ENCODE data around the gene SCARF2.

DNA sequence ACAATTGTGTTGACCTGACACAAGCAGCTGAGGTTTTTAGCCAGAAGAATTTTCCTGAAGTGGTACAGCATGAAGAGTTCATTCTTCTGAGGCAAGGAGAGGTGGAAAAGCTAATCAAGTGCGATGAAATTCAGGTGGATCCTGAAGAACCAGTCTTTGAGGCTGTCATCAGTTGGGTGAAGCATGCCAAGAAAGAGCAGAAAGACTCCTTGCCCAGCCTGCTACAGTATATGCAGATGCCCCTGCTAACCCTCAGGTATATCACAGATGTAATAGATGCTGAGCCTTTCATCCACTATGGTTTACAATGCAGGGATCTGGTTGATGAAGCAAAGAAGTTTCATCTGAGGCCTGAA lies 12.9 kb upstream of the SCARF2 start:
- TF ChIP-seq, protein P1, sequence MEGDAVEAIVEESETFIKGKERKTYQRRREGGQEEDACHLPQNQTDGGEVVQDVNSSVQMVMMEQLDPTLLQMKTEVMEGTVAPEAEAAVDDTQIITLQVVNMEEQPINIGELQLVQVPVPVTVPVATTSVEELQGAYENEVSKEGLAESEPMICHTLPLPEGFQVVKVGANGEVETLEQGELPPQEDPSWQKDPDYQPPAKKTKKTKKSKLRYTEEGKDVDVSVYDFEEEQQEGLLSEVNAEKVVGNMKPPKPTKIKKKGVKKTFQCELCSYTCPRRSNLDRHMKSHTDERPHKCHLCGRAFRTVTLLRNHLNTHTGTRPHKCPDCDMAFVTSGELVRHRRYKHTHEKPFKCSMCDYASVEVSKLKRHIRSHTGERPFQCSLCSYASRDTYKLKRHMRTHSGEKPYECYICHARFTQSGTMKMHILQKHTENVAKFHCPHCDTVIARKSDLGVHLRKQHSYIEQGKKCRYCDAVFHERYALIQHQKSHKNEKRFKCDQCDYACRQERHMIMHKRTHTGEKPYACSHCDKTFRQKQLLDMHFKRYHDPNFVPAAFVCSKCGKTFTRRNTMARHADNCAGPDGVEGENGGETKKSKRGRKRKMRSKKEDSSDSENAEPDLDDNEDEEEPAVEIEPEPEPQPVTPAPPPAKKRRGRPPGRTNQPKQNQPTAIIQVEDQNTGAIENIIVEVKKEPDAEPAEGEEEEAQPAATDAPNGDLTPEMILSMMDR (IDR thresholded peaks at IDR 0.05), result no peak
- TF ChIP-seq POLR2A (IDR thresholded peaks at IDR 0.05), result no peak

Data from testis (tissue), 2 donors.